ENCODE results near the gene ASPSCR1. TPM values are rescaled to one million over a fixed set of nuclear protein-coding genes. Genes with fewer than 3 reads are reported as not detected.

ASPSCR1 gene
- total RNA-seq, 1 donor from 2014 or later: 30.4 TPM

- TF ChIP-seq CTCF (IDR thresholded peaks at IDR 0.05): no peak
- H3K36me3 Mint-ChIP-seq (ENCODE audit: low read depth): peaks cover 3% of the 10 kb centered on the region
- H3K27ac Mint-ChIP-seq (ENCODE audit: unreplicated experiment): no peak overlapping the region
- no peaks in the 10 kb centered on the region for H3K27me3 Mint-ChIP-seq (ENCODE audit: low read depth)
- H3K9me3 Mint-ChIP-seq (ENCODE audit: low read depth): no peaks in the 10 kb centered on the region
- DNase-seq (ENCODE audit: low spot score): no peak
- H3K4me1 Mint-ChIP-seq (ENCODE audit: low read depth): peaks cover 9% of the 10 kb centered on the region
- no peak overlapping the region for H3K4me3 Mint-ChIP-seq (ENCODE audit: unreplicated experiment)
Measured at GRCh38 chr17:82060614-82061013, 83.2 kb downstream of the ASPSCR1 start.

- peaks cover 3% of the 10 kb centered on the region for H3K36me3 Mint-ChIP-seq (ENCODE audit: low read depth)
- no peaks in the 10 kb centered on the region for H3K9me3 Mint-ChIP-seq (ENCODE audit: low read depth)
- no peaks in the 10 kb centered on the region for H3K27me3 Mint-ChIP-seq (ENCODE audit: low read depth)
- no peak overlapping the region for H3K27ac Mint-ChIP-seq (ENCODE audit: unreplicated experiment)
- no peak overlapping the region for H3K4me3 Mint-ChIP-seq (ENCODE audit: unreplicated experiment)
- no peak for TF ChIP-seq CTCF (IDR thresholded peaks at IDR 0.05)
- H3K4me1 Mint-ChIP-seq (ENCODE audit: low read depth): peaks cover 12% of the 10 kb centered on the region
- DNase-seq (ENCODE audit: low spot score): no peak
Measured at GRCh38 chr17:82061047-82061925, 83.9 kb downstream of the ASPSCR1 start.

- H3K4me3 Mint-ChIP-seq (ENCODE audit: unreplicated experiment): no peak overlapping the region
- no peaks in the 10 kb centered on the region for H3K27me3 Mint-ChIP-seq (ENCODE audit: low read depth)
- DNase-seq (ENCODE audit: low spot score): no peak
- TF ChIP-seq CTCF (IDR thresholded peaks at IDR 0.05): no peak
- no peaks in the 10 kb centered on the region for H3K9me3 Mint-ChIP-seq (ENCODE audit: low read depth)
- H3K36me3 Mint-ChIP-seq (ENCODE audit: low read depth): peaks cover 3% of the 10 kb centered on the region
- H3K4me1 Mint-ChIP-seq (ENCODE audit: low read depth): peaks cover 15% of the 10 kb centered on the region
- H3K27ac Mint-ChIP-seq (ENCODE audit: unreplicated experiment): no peak overlapping the region
Measured at GRCh38 chr17:82062076-82062983, 84.9 kb downstream of the ASPSCR1 start.

- Mint-ChIP-seq H3K4me3 (ENCODE audit: unreplicated experiment) (no peak overlapping the region), H3K4me1 (ENCODE audit: low read depth) (peaks cover 15% of the 10 kb centered on the region), H3K27me3 (ENCODE audit: low read depth) (no peaks in the 10 kb centered on the region), H3K9me3 (ENCODE audit: low read depth) (no peaks in the 10 kb centered on the region), H3K36me3 (ENCODE audit: low read depth) (peaks cover 3% of the 10 kb centered on the region), H3K27ac (ENCODE audit: unreplicated experiment) (no peak overlapping the region)
- no peak for DNase-seq (ENCODE audit: low spot score)
- TF ChIP-seq CTCF (IDR thresholded peaks at IDR 0.05): no peak
Measured at GRCh38 chr17:82062984-82063368, 85.5 kb downstream of the ASPSCR1 start.

Measured in chondrocyte (in vitro differentiated cells).